GM18520 (cell line): ENCODE measurements around the gene SRSF12.
A peak's percentile ranks its signal among the peaks of the same experiment; 100 is the strongest.

Experiments used
- ATAC-seq: cut with Tn5 transposase; IDR thresholded peaks from one replicate; pipeline ENCODE4 v1.9.1; 2021; ENCODE audit not compliant: unreplicated experiment

The SRSF12 gene

GRCh38 chr6:89117211-89118108 is at the start of gene SRSF12:
SRSF12 (minus strand) TSS chr6:89118071; CDS start chr6:89117887, 184 bp downstream.
- ATAC-seq: peak; percentile 52

- ATAC-seq: no peak
These were observed 44.1 kb upstream of the SRSF12 start for GRCh38 chr6:89162047-89162371.

GRCh38 chr6:89161326-89162046 is 43.6 kb upstream of the SRSF12 start:
- no peak for ATAC-seq

- ATAC-seq: no peak
These were observed 42.6 kb upstream of the SRSF12 start for GRCh38 chr6:89160331-89161092.

- ATAC-seq: no peak
These were observed 36.3 kb upstream of the SRSF12 start for GRCh38 chr6:89154131-89154530.

- no peak for ATAC-seq
These were observed 30.3 kb upstream of the SRSF12 start for GRCh38 chr6:89148016-89148750.

- ATAC-seq: peak; percentile 4
These were observed 29.1 kb upstream of the SRSF12 start for GRCh38 chr6:89146718-89147700.

- ATAC-seq: peak; percentile 38
These were observed 28.3 kb upstream of the SRSF12 start, which contains the start of gene PM20D2 for GRCh38 chr6:89145956-89146717. PM20D2 (plus strand) TSS chr6:89146055; CDS start chr6:89146145, 90 bp downstream.

- peak; percentile 45 for ATAC-seq
These were observed 27.5 kb upstream of the SRSF12 start for GRCh38 chr6:89145091-89145955.

- peak; percentile 49 for ATAC-seq
These were observed 26.6 kb upstream of the SRSF12 start for GRCh38 chr6:89144354-89144906.

GRCh38 chr6:89140347-89141156 is 22.7 kb upstream of the SRSF12 start:
- no peak for ATAC-seq

- no peak for ATAC-seq
These were observed 21.9 kb upstream of the SRSF12 start for GRCh38 chr6:89139509-89140346.

- no peak for ATAC-seq
These were observed 20.3 kb upstream of the SRSF12 start for GRCh38 chr6:89138173-89138572.

GRCh38 chr6:89134723-89135122 is 16.9 kb upstream of the SRSF12 start:
- no peak for ATAC-seq

GRCh38 chr6:89133981-89134380 is 16.1 kb upstream of the SRSF12 start:
- no peak for ATAC-seq

- no peak for ATAC-seq
These were observed 14.2 kb upstream of the SRSF12 start for GRCh38 chr6:89132057-89132456.
